Daoy (cell line): ENCODE measurements around the gene CDK12. TPM values are rescaled to one million over a fixed set of nuclear protein-coding genes. Genes with fewer than 3 reads are reported as not detected.

Experiments
- DNase-seq: peaks from one replicate; pipeline ENCODE4 v3.0.0-alpha.2; 2015; ENCODE audit warnings: low read depth
- total RNA-seq: library from RNA; depleted of rRNA; stranded (reverse); fragments of >200 nt; shearing (Covaris generic); gene quantifications from 2 replicates; pipeline ENCODE4 v1.2.3, GENCODE V29; 2014

CDK12 gene
- total RNA-seq, 1 experiment from 2014 or later: 19.1 TPM

DNA sequence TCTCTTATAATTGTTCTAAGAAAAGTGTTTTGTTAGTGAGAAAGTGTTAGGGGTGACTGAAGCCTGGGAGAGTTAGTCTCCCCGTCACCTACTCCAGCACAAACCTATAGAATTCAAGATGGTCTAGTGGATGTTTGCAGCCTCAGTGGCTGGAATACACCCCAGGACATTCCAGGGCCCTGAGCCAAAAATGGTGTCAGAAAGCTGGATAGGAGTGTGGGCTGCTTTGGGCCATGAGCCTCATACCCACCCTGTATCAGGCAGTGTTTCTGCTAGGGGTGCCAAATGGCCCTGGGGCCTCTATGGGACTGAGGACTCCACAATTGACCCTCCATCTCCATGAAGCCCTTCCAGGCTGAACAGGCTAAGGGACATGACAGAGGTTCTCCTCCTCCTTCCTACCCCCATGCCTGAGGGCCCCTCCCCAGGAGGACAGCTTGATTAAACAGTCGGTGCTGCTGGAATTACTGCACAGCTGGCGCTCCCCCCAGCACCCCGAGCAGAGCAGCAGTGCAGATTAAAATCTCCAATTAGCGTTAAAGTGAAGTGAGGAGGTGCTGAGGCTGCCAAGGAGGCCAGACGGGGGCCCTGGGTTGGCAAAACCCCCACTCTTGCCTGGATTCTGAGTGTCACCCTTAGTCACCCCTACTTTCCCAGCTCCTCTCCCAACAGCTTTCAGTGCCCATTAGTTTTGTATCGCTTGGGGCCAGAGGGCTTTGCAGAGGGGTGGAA lies 87.4 kb downstream of the CDK12 start:
- DNase-seq: no peak

DNA sequence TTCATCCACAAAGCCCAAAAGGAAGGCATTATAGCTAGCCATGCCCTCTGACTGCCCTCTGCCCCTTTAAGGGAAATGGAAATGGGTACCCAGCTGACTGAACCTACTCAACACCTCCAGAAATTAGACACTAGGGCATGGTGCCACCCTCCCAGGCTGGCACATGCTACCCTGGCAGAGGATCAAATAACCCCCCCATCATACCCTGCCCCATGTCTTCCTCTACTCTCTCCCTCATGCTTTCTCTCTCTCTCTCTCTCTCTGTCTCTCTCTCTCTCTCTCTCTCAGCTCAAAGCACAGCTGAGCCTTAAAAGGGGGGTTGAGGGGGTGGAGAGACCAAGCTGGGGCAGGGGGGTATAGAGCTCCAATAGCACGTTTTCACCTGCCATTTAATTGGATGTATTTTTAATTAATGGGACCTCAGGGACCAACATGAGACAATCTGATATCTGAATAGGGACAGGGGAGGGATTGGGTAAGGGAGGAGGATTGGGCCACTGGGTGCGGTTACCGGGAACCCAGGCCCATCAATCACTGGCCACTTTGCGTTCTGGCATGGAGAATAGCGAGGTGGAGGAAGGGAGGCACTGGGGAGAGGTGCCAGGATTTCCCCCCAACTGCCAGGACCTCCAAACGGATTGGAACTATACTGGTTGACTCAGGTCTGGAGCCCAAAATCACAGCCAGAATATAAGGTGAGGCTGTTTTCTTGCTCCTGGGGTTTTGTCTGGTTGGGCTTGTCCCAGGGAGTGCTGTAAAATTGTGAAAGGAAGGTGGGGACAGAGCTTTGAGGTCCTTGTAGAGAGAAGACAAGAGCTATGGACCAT lies 88.7 kb downstream of the CDK12 start:
- DNase-seq: no peak

DNA sequence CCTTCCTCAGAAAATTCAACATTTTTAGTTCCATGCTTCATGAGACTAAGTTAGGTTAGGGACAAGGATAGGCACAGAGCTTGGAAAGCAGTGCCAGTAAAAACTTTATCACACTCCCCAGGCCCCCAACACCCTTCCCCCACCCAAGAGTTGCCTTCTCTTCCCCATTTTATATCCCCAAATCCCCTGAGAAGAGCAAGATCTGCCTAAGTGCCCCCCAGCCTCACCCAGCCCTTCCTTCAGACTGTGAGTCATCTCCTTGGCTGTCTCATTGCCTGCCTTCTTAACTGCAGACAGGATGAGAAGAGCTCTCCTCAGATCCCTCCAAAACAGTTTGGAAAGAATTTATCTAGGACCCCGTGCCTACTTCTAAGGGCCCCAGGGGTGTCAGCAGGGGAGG lies 90.6 kb downstream of the CDK12 start:
- peak; percentile 7 for DNase-seq

DNA sequence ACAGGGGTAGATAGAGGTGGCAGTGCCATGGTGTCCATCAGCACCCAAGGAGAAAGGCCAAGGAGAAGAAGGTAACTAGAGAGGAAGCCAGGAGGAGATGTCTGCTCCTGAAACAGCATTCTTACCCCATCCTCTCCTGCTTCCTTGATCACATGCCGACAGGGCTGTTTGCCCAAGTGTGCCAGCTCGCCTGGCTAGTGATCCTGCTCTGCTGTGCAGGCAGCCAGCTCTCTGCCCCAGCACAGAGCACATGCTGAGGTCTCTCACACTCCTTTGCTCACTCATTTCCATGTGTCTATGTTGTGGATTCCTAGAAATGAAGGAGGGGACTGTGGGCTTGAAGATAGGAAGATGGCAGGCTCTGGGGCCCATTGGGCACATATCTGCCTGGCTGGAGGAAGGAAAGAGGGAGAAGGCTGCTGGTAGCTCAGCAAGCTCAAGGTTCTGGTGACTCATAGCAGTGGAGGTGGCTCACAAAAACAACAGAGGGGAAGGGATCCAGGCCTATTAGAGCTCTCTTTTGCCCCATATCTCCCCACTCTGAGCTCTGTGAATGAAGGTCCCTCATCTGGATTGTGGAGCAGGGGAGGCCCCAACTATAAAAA lies 92.2 kb downstream of the CDK12 start:
- DNase-seq: peak; percentile 53

DNA sequence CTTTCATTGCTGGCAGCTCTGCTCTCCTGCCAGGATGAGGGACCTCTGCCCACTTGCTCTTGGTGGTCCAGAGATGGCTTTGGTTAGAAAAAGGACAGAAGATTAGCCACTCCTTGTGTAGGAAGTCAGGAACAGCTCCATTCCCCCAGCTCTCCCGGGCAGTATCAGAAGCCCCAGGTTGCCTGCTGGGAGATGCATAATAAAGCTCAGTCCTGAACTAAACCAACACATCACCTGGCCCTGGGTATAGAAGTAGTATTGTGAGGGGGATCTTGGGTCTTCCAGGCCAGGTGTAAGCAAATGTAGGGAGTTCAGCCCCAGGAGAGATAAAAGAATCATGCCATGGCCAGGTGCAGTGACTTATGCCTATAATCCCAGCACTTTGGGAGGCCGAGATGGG lies 94.1 kb downstream of the CDK12 start:
- no peak for DNase-seq

DNA sequence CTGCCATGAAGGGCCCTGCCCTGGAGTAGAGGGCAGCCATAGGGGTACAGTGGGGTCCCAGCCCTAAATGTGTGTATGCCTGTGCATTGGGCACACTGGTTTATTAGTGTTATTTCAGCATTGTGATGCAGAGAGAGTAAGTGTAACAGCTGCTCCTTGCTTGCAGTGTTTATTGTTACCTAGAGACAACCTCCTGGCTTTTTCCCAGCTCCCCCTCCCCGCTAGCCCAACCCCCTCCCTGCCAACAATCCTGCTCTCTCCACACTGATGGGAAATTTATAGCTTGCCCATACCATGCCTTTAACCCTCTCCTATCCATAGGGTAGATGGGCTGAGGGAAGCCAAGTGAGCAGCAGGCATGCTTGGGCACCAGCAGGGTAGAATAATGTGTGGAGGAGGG lies 95.1 kb downstream of the CDK12 start:
- DNase-seq: no peak

DNA sequence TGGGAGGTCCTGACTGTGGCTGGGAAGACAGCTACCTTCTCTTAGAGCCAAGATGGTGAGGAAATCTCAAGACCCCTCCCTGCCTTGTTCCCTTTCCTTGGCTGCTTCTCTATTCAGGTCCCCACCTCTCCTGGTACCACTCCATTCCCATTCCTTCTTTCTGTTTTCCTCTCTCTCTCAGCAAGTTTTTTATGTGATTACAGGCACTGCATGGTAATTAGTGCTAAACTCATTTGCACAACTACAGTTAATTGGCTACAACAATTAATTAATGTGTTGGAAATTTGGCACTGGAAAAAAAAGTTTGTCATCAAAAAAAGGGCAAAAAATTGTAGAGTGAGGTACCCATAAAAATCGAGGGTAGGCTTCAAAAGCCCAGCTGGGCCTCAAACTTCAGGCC lies 101.1 kb downstream of the CDK12 start:
- no peak for DNase-seq

DNA sequence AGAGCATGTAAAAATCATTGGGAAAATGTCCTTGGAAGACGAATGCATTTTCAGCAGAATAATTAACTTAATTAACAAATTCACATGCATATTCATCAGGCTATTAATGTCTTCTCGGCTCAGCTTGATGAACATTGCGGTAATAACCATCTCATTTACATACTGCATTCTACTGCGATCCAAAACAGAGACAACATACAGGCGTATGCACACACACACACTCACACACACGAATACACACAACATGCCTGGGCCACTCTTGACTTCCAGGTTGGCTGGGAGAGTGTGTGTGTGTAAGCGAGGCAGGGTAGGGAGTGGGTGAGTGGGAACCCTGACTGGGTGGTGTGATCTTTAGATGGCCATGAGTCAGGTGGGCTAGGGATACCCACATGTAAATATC lies 101.7 kb downstream of the CDK12 start:
- no peak for DNase-seq

DNA sequence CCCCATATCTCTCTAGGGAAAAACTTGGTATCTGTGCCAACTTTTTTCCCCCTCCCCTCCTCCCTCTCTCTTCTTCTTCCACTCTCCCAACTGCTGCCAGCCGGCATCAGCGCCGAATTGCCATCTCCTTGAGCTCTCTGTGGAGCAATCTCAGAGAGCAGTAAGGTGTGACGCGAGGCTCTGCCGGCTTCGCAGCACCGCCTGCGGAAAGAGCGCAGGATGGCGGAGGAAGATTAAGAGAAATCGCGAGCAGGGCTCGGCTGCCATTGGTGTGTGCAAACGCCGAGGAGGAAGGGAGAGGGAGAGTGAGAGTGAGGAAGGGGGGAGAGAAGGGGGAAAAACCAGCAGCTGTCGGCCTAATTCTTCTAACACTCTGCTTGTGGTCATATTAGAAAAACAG lies 102.2 kb downstream of the CDK12 start:
- no peak for DNase-seq

DNA sequence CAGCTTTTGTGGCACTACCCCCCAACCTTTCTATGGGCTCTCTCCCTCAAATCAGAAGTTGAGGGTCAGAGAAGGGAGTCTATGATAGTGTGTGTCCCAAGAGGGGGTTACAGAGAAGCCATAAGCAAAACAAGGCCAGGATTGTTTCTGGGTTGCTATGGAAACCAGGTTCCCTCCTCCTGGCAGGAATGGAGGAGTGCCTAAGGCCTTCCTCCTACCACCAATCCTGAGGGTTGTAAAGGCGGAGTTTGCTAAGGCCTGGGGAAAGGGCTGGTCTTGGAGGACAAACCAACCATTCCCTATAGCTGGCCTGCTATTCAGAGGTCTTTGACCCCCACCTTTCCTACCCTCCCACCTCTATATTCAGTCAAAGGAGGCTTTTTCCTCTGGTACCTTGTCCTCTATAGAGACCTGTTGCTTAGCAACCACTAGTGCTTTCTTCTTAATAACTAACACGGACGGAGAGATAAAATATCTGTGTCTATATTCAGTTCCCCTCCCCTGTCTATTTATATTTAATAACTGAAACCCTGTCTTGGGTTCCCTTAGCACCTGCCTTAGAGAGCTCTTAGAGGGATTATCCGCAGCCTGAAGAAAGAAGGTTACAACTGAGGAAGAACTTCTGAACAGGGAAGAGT lies 103.0 kb downstream of the CDK12 start:
- DNase-seq: no peak

DNA sequence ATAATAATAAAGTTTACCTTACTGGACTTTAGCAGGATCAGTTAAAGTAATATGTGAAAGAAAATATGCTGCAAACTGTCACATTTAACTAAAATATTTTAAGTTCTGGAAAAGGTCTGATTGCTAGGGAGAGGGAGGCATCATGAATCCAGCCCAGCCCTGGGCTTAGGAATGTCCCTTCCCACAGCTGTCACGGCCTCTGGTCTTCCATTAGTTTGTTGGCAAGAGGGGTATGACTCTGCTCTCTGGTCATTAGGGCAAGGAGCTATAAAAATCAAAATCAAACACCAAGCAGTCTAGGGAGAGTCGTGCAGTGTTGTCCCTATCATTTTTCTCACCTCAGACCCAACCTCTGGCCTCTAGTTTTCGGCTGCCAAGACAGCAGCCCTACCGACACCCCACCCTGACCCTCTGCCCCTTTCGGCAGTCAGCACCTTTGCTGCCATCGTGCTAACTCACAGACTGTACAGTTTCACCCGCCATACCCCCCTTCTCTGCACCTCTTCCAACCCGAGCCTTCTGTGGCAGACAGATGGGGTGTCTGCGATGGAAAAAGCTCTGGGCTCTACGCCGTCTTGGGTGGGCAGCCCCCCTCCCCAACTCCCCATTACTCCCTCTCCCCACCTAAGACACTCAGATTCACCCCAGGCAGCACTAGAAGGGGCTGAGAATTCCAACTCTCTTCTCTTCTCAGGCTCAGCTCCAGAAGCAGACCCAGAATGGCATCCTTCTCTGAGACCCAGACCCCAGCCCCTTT lies 105.0 kb downstream of the CDK12 start:
- DNase-seq: no peak

DNA sequence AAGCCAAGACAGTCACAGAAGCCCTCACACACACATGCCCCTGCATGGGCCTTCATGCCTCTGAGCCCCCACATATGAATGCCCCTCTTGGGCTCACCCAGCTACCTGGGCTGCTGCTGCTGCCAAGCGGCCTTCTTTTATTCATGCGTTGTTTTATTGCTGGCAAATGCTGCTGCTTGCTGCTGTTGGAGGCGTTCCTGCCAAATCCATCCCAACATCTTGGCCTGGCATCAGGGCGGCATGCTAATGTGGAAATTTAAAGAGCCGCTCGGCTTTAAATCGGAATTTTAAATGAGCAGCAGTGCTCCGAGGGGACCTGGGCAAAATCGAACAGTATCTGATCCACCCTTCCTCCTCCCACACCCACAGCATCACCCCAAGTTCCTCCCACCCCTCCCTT lies 107.4 kb downstream of the CDK12 start:
- DNase-seq: no peak

DNA sequence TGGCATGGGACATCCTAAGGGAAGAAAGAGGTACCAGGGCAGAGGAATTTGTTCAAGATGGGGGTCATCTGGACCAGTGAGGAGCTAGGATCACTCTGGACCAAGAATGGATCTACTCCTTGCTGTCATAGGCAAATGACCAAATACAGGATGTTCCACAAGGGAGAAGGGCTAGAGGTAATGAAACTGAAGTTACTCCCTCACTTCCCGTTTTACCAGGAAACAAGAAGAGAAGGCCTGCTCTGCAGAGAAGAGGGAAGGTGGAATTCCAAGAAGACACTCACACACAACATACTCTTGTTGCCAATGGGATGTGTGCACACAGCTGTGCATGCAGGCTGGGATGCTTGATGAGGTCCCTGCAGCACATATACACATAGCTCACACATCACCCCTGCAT lies 107.8 kb downstream of the CDK12 start:
- no peak for DNase-seq

DNA sequence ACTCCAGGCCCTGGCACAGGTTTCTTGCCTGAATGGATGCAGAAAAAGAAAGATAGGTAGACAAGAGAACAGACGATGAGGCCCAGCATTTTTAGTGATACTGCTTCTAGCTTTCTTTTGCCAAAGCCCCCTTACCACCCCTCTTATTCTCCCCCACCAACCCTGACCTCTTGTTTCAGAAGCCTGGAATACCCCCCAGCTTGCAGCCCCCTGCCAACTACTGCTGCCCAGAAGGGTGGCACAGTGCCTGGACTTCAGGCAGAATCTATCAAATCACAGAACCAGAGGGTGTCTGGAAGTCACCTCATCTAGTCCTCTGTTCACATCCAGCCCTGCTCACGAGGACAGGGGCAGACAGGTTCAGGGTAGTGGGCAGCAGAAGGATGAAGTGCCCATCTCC lies 110.8 kb downstream of the CDK12 start:
- DNase-seq: no peak

DNA sequence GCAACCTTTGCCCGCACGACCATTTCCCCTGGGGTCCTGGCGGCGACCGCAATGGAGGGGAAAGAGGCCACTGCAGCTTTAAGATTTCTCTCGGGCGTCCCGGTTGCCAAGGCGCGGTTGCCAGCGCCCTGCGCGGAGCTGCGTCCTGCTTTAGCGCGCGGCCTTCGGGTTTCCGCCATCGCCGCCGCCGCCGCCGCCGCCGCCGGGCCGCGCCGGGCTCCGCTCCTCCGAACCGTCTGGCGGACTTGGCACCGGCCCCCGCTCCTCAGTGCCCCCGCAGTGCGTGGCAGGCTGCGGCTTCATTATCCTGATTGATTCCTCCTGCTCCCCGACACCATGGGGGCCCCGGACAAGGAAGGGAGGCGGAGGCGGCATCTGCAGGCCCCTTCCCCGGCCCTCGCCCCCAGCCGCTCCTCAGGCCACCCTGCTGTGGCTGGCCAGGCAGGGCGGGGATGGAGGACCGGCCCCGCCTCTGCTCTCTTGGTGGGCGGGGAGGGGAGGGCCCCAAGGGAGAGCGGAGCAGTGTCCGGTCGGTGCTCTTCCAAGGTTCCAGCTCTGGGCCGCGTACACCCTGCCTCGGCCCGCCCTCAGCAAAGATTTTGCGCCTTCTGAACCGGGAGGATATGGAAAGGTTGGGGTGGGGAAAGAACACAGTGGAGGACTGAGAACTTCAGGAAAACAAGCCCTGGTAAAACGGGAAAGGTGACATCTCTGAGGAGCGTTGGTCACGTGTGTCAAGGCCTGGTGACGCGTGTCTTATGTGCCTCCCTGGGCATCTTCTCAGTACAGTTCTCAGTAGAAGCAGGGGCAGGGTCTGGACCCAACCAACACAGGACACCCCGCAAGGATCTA lies 112.4 kb downstream of the CDK12 start:
- DNase-seq: peak; percentile 62

DNA sequence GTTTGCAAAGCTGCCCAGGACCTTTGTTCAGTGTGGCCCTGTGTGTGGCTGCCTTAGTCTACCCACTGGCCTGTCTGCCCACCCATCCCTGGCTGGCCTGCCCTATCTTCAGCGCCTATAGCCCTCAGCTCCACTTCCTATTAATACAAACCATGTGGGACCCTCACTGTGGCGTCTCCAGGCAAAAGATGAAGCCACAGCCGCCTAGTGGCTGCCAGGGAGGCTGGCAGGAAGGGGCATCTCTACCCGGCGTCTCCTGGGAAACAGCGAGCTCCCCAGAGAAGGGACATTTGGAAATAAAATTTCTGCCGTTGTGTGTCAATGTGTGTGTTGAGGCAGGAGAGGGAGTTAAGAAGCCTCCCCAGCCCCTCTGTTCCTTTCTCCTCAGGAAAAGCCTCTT lies 114.9 kb downstream of the CDK12 start:
- DNase-seq: peak; percentile 22

DNA sequence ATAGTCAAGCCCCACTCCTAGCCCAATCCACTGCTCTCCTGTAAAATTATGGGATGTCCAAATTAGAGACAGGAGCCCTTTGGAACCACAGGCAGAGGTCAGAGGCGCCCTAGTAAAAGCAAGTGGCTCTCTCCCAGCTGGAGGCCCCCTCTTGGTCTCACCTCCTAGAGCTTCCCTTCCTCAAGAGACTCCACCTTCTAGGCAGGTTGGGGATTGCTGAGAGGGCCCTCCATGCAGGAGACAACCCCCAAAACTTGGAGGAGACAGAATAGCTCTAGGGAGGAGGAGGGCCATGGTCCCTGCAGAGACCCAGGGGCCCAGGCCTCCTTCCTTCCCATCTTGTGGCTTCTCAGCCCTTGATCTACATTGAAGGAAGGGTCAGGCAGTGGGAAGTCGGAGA lies 117.0 kb downstream of the CDK12 start:
- DNase-seq: no peak

DNA sequence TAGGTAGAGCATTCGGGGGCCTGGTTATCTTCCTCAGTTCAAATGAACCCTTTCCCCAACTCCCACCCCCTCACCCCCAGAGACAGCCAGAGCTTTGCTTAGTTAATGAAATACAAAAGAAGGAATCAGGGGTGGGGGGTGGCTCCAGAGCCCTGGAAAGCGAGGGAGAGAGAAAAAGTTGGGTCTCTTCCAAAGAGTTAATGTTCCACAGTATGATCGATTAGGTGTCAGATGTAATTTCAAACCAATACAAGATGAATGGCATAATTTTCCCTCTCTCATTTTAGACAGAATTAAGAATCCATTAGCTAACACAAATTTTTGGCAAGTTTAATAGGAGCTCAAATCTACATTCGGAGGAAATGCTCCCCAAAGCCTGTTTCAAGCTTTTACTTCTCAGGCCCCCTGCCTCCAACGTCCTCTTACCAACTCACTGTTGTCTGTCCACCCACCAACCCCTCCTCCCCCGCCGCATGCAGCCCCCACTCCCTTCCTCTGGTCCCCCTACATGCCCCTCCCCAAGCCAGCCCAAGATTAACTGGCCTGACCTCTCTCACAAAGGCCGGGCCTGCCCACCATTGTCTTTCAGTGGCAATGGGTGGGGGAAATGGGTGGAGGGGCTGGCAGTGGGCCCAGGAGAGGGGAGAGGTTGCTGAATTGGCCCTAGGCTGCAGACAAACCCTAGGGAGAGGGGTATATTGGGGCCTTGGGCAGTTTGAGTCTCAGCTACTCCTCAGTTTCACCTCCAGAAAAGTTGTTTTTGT lies 118.2 kb downstream of the CDK12 start:
- DNase-seq: no peak

DNA sequence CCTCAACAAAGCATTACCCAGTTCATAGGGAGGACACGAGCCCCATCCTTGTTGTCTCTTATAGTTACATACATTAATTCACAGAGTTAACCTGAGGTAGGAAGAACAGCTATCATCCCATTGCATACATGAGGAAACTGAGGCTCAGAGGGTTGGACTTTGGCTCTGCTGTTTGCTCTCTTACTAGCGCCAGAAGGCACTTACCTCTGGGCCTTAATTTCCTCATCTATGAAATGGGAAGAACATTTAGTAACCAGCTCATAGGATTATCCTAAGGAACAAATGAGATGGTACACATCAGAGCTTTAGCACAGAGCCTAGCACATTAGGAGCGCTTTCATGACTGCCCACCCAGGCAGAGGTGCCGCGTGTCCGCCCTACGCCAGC lies 118.8 kb downstream of the CDK12 start:
- no peak for DNase-seq
